Astrocyte of the spinal cord (primary cell): ENCODE measurements around the gene HTT-AS.

Experiments
- DNase-seq: peaks from one replicate; pipeline ENCODE4 v3.0.0; 2011; ENCODE audit warnings: low read depth, low spot score
- H3K4me3 ChIP-seq: 2 replicates; pipeline ENCODE4 v1.5.1; 2011; ENCODE audit warnings: low read depth, mild to moderate bottlenecking, low read length, moderate library complexity
- in situ Hi-C: cut with HindIII; loops from 2 replicates; pipeline ENCODE4 v1.10.0; 2017; ENCODE audit warnings: low sequenced_read_pairs
- TF ChIP-seq, protein P1 (sequence below): IDR thresholded peaks from 2 replicates; pipeline ENCODE4 v1.5.1; 2012; ENCODE audit warnings: low read depth, mild to moderate bottlenecking, low read length, inconsistent platforms

The HTT-AS gene

GRCh38 chr4:3022651-3023050 lies 51.7 kb downstream of the HTT-AS start:
- DNase-seq, result no peak
- no peak overlapping the region for H3K4me3 ChIP-seq
- in situ Hi-C loops, result no loop called here
- TF ChIP-seq, protein P1, sequence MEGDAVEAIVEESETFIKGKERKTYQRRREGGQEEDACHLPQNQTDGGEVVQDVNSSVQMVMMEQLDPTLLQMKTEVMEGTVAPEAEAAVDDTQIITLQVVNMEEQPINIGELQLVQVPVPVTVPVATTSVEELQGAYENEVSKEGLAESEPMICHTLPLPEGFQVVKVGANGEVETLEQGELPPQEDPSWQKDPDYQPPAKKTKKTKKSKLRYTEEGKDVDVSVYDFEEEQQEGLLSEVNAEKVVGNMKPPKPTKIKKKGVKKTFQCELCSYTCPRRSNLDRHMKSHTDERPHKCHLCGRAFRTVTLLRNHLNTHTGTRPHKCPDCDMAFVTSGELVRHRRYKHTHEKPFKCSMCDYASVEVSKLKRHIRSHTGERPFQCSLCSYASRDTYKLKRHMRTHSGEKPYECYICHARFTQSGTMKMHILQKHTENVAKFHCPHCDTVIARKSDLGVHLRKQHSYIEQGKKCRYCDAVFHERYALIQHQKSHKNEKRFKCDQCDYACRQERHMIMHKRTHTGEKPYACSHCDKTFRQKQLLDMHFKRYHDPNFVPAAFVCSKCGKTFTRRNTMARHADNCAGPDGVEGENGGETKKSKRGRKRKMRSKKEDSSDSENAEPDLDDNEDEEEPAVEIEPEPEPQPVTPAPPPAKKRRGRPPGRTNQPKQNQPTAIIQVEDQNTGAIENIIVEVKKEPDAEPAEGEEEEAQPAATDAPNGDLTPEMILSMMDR, result no peak

DNA sequence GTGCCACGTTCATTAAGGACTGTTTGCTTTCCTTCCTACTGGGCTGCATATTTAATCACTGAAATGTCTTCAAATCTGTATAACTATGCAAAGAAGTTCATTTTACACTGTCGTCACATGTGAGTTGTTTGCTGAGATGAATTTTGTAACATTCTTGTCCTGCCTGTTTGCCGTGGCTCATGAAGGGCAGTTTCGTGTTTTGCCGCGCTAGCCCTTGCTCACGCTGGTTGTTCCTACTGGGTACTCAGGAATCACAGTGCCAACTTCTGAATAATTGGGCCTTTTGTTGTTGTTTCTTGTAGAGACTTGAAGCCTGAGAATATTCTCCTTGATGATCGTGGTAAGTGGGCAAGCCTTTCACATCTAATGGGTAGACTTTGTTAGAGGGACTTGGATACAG lies 52.2 kb downstream of the HTT-AS start:
- no peak overlapping the region for H3K4me3 ChIP-seq
- in situ Hi-C loops, result no loop called here
- TF ChIP-seq, protein P1, result no peak
- no peak for DNase-seq

- in situ Hi-C loops, result no loop called here
- TF ChIP-seq, protein P1, result no peak
- no peak for DNase-seq
- no peak overlapping the region for H3K4me3 ChIP-seq
Observed at GRCh38 chr4:3021627-3022026, 52.7 kb downstream of the HTT-AS start.

- TF ChIP-seq, protein P1, result no peak
- no peak overlapping the region for H3K4me3 ChIP-seq
- in situ Hi-C loops, result no loop called here
- no peak for DNase-seq
Observed at GRCh38 chr4:3021127-3021526, 53.2 kb downstream of the HTT-AS start.

DNA sequence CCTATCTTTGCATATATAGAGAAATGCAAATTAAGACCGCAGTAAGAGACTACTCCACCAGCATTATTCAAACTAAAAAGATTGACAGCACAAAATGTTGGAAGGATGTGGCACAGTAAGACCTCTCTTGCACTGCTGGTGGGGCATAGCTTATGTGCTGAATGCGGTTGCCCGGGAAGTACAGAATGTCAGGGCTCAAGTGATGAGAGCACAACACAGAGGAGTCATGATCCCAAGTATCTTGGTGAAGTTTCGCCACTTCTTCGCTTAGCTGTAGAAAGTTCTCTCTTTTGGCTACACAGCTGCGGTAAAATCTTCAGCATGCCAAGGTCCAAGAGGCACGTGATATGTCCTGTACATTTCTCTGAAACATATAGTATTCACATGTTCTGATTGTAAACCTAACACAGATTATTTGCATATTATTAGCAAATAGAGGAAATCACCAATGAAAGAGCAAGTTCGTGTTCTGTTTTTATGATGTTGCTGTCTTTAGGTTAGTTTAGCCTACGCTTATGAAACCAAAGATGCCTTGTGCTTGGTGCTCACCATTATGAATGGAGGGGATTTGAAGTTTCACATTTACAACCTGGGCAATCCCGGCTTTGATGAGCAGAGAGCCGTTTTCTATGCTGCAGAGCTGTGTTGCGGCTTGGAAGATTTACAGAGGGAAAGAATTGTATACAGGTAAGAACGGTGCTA lies 55.0 kb downstream of the HTT-AS start:
- H3K4me3 ChIP-seq, result no peak overlapping the region
- TF ChIP-seq, protein P1, result no peak
- in situ Hi-C loops, result no loop called here
- DNase-seq, result no peak

GRCh38 chr4:3017504-3017903 lies 56.8 kb downstream of the HTT-AS start:
- TF ChIP-seq, protein P1, result no peak
- DNase-seq, result no peak
- H3K4me3 ChIP-seq, result no peak overlapping the region
- in situ Hi-C loops, result no loop called here

DNA sequence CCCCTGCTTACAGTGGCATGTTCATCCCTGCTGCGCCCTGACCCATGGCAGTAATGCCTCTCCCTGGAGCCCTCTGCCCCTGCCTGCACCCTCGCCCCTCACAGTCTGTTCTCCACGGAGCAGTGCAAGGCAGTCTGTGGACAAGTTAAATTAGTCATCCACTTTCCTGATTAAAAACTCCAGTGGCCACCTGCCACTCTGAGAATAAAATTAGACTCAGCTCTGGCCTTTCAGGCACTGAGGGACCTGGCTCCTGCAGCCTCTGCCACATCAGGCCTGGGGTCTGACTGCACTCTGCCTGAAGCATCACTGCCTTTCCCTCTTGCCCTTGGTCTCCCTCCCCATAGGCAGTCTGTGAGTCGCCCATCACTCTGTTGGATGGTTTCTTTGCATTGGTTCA lies 57.4 kb downstream of the HTT-AS start:
- in situ Hi-C loops, result no loop called here
- TF ChIP-seq, protein P1, result no peak
- no peak overlapping the region for H3K4me3 ChIP-seq
- no peak for DNase-seq
